HFF-Myc (cell line): Measurements from ENCODE around the gene BIN1.

Experiments
- DNase-seq: peaks from one replicate; pipeline ENCODE4 v3.0.0-alpha.2; 2011; ENCODE audit warnings: low read depth; ENCODE audit errors: extremely low read depth
- H3K4me3 ChIP-seq: replicated peaks from 2 replicates; pipeline ENCODE4 v1.5.1; 2011; ENCODE audit warnings: low read depth, mild to moderate bottlenecking, control low read depth, low read length
- TF ChIP-seq, protein P1 (sequence below): IDR thresholded peaks from 2 replicates; pipeline ENCODE4 v1.5.1; 2012; ENCODE audit warnings: mild to moderate bottlenecking, low read depth, low read length, control low read depth; ENCODE audit errors: missing control alignments

BIN1 gene

DNA sequence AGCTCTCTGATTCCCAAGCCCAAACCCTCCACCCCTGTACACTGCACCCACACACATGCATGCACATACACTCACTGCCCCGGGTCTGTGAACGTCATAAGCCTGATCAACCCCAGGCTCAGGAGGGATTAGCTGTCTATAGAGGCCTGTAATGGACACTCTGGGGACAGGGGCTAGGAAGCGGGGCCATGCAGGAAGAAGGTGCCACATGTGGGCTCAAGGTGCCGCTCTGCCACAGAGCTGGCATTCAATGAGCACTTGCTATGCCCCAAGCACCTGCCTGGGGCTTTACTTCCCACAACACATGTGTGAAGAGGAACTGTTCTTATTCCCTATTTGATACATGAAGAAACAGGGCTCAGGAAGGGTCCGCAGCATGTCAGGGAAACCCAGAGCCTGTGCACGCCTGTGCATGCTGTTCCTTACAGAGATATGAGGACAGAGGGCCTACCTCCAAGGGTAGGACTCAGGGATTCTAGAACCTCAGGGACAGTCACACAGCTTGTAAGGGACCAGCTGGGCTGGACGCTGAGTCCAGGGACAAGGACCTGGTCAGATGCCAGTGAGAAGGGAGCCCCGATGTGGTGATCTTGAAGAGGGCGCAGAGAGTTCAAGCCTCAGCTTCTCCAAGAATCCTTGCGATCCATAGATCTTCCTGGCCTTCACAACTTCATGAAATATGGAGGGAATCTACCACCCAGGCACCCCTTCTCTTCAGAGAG is 5.0 kb downstream of the BIN1 start:
- no peak overlapping the region for H3K4me3 ChIP-seq
- TF ChIP-seq, protein P1, sequence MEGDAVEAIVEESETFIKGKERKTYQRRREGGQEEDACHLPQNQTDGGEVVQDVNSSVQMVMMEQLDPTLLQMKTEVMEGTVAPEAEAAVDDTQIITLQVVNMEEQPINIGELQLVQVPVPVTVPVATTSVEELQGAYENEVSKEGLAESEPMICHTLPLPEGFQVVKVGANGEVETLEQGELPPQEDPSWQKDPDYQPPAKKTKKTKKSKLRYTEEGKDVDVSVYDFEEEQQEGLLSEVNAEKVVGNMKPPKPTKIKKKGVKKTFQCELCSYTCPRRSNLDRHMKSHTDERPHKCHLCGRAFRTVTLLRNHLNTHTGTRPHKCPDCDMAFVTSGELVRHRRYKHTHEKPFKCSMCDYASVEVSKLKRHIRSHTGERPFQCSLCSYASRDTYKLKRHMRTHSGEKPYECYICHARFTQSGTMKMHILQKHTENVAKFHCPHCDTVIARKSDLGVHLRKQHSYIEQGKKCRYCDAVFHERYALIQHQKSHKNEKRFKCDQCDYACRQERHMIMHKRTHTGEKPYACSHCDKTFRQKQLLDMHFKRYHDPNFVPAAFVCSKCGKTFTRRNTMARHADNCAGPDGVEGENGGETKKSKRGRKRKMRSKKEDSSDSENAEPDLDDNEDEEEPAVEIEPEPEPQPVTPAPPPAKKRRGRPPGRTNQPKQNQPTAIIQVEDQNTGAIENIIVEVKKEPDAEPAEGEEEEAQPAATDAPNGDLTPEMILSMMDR, result no peak
- DNase-seq, result no peak

DNA sequence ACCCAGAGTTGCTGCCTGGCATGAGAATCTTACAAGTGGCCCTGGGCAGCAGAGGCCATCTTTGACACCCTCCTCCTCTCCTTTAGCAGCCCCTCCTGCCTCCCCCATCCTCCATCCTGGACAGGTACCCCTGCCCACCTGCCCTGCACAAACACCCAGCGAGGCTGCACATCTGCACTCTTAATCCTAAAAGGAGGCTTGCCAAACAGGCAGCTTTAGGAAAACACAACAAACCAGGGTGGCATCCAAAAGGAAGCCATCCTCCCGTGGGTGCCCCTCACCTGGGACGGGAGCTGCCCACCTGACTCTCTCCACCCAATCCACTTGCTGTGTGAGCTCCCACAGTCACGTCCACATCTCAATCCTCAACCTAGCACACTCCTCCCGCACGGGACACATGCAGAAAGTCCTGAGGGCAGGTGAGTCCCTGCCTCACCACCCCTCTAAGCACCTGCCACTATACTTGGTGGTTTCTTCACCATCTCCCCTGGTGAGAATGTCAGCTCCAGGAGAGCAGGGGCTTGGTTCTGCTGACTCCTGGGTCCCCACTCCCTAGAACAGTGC is 5.8 kb downstream of the BIN1 start:
- TF ChIP-seq, protein P1, result no peak
- no peak for DNase-seq
- H3K4me3 ChIP-seq, result no peak overlapping the region

DNA sequence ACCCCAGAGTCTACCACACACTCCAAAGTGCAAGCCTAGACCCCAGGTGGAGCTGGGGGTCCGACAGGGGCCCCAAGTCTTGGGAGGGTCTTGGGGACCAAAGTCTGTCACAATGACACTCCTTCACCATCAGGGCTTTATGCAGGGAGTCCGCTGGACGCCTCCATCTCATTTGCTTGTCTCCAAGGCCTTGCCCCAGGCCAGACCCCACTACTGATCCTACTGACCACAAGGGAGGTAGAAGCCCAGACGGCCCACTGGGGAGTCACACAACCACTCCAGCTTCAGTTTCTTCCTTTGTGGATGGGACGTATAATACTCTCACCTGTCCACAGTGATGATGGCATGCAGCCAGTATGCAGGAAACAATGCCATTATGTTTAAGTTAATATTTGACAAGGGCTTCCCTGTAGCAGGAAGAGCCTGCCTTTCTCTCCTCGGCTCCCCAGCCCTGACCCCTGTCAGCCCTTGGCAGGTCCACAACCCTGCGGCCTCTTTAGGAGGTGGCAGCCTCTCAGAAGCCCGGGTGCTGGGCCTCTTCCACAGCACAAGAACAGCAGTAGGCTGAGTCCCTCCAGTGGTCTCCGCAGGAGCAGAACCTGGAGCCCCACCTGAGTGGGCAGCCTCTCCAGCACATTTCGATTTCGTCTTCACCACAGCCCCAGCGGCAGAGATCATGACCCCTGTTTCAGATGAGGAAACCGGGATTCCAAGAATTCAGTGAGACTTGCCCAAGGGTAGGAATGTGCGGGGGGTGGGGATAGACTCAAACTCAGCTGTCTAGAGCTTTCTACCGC is 6.5 kb downstream of the BIN1 start:
- DNase-seq, result no peak
- TF ChIP-seq, protein P1, result no peak
- H3K4me3 ChIP-seq, result no peak overlapping the region

DNA sequence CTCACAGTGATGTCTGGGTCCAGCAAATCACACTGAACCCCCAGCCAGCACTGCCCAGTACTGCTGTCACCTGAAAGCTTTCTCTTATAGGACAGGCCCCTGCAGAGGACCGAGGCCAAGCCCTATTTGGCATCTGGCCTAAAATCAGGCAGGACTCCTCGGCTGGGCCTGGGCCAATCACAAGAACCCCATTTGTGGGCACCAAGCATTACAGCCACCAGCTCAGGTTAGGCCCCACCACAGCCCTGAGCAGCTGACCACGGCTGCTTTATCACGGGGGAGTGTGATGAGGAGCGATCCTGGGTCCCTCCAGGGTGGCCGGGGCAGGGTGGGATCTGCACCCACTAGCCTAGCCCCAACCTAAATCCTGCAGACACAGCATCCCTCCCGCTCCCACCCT is 8.2 kb downstream of the BIN1 start:
- no peak for DNase-seq
- no peak overlapping the region for H3K4me3 ChIP-seq
- TF ChIP-seq, protein P1, result no peak

DNA sequence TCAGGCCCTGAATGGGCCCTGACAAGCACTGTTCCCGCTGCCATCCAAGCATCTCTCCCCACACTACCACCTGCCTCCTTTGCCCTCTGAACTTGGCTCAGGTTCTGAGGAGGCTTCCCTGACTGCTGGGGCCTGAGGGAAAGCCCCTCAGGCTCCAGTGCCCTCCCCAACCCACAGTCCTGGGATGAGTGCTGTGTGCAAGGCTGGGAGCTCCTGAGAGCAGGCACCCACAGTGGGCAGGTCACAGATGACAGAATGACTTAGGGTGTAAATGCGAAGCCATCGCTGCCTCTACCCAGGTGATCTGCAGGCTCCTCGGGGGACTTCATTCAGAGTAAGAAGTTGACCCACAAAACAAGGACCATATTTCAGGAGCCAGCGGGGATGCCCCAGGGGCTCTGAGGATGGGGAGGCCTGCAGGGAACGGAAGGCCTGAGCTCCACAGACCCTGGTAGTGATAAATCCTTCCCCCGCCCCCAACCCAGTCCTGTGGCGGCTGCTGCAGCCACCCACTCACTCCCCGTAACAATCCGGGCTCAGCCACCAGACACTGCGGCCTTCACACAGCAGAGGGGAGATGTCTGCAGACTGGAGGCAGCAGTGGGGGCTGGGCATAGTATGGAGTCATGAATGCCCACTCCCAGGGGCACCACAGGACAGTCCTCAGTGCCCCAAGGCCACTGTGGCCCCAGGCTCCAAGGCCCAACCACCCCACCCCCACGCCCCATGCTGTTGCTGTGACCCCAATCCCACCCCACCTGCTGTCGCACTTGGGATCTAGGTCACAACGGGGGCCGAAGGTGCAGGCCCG is 8.9 kb downstream of the BIN1 start:
- DNase-seq, result no peak
- H3K4me3 ChIP-seq, result no peak overlapping the region
- TF ChIP-seq, protein P1, result no peak

DNA sequence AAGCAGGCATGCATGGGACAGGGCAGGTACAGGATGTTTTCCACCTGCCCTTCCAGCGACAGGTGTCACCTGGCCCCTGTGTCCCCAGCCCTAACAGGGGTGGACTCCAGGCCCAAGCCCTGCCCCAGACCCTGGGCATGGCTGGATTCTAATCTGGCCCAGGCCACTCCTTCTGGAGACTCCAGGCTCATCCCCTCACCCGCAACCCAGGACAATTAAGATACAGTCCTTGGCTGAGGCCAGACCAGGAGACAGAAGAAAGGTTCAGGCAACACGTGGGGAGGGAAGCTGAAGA is 9.5 kb downstream of the BIN1 start:
- H3K4me3 ChIP-seq, result no peak overlapping the region
- TF ChIP-seq, protein P1, result no peak
- no peak for DNase-seq
